Mucosa of gallbladder (tissue), 1 donor: ENCODE results near the gene RGS19. TPM values are rescaled to one million over a fixed set of nuclear protein-coding genes. Genes with fewer than 3 reads are reported as not detected.

Source experiments
- DNase-seq: peaks from one replicate; pipeline ENCODE4 v3.0.0-alpha.2; 2020; ENCODE audit warnings: low spot score
- total RNA-seq: library from RNA; stranded (reverse); gene quantifications from one replicate; pipeline ENCODE4 v1.2.1, GENCODE V29; 2021
- donor health status: DM: no; HTN: no; CAD: no.

Gene RGS19
- total RNA-seq, 1 donor from 2014 or later = 18.2 TPM

- no peak for DNase-seq
Measured at GRCh38 chr20:64035933-64036345, 43.4 kb downstream of the RGS19 start, which contains the start of gene C20orf204. TSS of gene C20orf204 (plus strand) at chr20:64036182. CDS start at chr20:64036324, 142 bp downstream.

DNA sequence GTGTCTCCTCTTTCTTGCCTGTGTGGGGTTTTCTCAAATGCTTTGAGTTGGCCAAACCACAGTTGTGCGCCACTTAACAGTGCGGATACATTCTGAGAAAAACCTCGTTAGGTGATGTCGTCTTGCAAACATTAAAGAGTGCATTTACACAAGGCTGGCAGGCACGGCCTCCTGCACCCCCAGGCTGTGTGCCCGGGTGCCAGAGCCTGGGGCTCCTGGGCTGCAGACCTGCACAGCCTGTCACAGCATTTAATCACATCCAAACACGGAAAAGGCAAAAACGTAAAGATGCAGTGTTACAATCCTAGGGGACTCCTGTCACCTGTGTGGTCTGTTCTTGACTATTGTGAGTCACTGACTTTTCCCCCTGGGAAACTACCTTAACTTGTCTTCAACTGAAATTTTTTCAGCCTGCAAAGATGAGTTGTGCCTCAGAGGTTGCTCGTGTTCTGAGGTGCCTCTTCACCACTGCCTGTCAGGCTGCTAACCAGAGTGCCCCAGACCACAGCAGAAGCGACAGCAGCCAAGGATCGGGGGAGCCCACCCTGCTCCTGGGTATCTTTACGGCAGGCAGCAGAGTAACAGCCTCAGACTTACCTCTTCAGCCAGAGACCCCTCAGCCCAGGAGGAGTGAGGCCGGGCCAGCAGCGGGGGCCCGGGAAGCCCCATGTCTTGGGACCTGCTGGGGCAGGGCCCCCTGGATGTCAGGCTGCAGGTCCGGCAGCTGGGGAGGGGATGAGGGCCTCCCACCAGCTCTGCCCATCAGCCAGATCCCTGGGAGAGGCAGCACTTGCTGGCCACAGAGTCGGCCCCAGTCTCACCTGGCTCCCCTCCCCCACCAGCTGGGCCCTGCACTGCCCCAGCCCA lies 44.0 kb downstream of the RGS19 start:
- DNase-seq = no peak

- DNase-seq = no peak
Measured at GRCh38 chr20:64033981-64034493, 45.3 kb downstream of the RGS19 start.

DNA sequence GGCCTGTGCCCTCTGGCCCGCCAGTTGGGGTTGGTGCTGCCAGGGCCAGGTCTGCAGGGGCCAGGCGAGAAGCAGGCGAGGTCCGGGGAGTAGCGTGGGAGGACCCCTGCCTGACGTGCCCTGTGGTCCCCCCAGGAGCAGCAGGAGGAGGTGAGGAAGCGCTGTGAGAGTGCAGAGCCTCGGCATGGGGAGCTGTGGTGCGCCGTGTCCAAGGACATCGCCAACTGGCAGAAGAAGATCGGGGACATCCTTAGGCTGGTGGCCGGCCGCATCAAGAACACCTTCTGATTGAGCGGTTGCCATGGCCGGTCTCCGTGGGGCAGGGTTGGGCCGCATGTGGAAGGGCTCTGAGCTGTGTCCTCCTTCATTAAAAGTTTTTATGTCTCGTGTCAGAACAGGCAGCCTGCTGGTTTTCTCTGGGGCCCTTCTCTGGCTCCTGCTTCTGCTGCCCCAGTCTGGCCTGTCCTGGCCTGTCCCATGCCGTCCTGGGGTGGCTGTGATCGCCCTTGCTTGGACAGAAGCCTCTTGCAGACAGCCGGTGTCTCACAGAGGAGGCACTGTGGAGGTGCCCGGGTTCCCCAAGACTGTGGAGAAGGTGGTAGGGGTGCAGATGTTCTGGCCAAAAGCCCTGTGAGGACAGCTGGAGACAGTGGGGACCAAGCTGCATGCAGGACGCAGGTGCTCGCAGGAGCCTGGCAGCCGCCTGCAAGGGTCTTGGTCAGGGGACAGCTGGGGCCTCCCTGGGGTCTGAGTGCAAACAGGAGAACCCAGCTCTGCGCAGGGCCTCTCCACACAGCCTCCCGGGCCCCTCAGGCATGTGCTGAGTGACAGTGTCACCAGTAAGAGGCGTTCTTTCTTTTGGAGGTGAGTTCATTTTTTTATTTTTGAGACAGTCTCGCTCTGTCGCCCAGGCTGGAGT lies 46.4 kb downstream of the RGS19 start:
- DNase-seq = no peak

DNA sequence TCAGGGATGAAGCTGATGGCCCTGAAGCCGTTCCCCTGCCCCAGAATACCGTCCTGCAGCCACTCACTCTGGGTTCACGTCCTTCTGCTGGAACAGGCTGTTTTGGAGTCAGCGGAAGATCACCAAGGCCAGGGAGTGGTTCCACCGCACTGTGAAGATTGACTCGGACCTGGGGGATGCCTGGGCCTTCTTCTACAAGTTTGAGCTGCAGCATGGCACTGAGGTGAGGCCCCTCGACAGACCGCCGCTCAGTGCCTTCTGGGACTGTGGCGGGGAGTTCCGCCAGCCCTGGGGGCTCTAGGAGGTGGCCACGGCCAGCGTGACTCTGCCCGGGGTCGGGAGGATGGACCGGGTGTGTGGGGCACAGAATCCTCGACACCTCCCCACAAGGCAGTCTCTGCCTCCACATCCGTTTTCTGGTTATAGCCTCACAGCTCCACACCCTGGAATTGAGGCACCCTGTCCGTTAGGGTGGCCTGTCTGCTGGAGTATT lies 47.5 kb downstream of the RGS19 start:
- no peak for DNase-seq

- no peak for DNase-seq
Measured at GRCh38 chr20:64030371-64031134, 48.8 kb downstream of the RGS19 start.

DNA sequence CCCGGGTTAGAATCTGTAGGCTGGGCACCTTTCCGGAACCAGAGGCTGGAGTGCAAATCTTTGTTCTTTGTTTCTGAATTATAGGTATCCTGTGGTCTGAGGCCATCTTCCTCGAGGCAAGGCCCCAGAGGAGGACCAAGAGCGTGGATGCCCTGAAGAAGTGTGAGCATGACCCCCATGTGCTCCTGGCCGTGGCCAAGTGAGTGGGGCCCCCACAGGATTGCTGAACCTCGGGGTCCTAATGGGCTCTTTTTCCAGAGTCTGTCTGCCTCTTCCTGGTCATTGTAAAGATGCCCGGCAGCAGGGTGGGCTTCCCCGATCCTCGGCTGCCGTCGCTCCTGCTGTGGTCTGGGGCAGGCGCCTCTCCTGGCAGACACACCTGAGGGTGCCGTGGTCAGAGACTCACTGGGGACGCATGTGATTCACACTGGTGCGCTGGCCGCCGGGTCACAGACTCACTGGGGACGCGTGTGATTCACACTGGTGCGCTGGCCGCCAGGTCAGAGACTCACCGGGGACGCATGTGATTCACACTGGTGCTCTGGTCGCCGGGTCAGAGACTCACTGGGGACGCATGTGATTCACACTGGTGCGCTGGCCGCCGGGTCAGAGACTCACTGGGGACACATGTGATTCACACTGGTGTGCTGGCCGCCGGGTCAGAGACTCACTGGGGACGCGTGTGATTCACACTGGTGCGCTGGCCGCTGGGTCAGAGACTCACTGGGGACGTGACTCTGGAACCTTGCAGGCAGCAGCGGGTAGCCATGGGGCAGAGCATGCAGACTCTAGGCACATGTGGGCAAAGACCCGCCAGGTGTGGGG lies 49.8 kb downstream of the RGS19 start:
- no peak for DNase-seq

DNA sequence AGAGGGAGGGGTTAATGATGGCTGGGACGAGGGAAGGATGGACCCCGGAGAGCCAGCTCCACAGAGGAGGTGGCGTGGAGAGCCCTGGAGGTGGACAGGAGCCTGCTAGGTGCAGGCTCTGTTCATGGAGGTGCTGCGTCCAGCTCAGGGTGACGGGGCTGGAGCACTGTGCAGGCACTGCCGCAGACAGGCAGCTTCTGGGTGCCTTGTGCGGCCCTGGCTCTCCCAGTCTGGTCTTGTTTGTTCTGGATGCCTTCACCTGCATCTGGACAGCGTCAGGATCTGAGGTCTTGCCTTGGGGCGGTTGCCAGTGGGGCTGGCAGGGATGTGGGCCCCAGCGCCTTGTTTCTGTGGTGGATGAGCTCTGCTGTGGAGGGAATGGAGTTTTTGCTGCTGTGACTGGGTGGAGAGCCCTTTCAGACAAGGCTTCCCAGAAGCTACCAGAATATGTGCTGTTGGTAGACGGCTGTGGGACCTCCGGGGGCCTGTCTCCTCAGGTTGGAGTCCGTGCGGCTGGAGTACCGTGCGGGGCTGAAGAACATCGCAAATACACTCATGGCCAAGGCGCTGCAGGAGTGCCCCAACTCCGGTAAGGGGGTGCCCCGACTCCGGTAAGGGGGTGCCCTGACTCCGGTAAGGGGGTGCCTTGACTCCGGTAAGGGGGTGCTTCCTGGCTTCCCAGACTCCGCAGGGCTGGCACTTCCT lies 51.2 kb downstream of the RGS19 start:
- DNase-seq = peak; percentile 60

DNA sequence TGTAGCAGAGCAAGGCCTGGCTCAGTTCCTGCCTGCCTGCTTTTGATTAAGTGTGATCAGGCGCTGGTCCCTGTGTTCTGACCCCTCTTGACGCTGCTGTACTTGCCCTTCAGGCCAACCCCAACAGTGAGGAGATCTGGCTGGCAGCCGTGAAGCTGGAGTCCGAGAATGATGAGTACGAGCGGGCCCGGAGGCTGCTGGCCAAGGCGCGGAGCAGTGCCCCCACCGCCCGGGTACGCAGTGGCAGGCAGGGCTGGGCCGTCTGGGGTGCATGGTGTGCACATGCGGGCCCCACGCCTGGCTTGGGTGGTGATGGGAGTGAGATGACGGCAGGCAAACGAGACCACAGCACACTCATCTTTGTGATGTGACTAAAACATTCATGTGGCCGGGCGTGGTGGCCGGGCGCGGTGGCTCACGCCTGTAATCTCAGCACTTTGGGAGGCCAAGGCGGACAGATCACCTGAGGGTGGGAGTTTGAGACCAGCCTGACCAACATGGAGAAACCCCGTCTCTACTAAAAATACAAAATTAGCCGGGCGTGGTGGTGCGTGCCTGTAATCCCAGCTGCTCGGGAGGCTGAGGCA lies 53.4 kb downstream of the RGS19 start:
- DNase-seq = no peak

- no peak for DNase-seq
Measured at GRCh38 chr20:64025101-64025825, 54.1 kb downstream of the RGS19 start.

GRCh38 chr20:64024141-64024990 lies 55.0 kb downstream of the RGS19 start:
- DNase-seq = no peak

GRCh38 chr20:64023361-64024140 lies 55.8 kb downstream of the RGS19 start:
- no peak for DNase-seq

Other genes starting within 250 kb of the RGS19 start
- 9.0 TPM for gene ZBTB46, start 248.3 kb downstream of the RGS19 start, total RNA-seq
- not detected for gene ABHD16B, start 218.0 kb downstream of the RGS19 start, total RNA-seq
- 72.3 TPM for gene TPD52L2, start 214.2 kb downstream of the RGS19 start, total RNA-seq
- 53.0 TPM for gene DNAJC5, start 184.4 kb downstream of the RGS19 start, total RNA-seq
- gene UCKL1, start 123.1 kb downstream of the RGS19 start, total RNA-seq = 42.4 TPM
- gene ZNF512B, start 109.6 kb downstream of the RGS19 start, total RNA-seq = 26.1 TPM
- gene SAMD10, start 99.9 kb downstream of the RGS19 start, total RNA-seq = 12.7 TPM
- 74.7 TPM for gene PRPF6, start 98.4 kb downstream of the RGS19 start, total RNA-seq
- 1.7 TPM for gene C20orf204, start 43.3 kb downstream of the RGS19 start, total RNA-seq
- gene SOX18, start 29.9 kb downstream of the RGS19 start, total RNA-seq = 30.1 TPM
- 64.2 TPM for gene TCEA2, start 16.3 kb downstream of the RGS19 start, total RNA-seq
- 1.7 TPM for gene OPRL1, start 564 bp upstream of the RGS19 start, total RNA-seq
- not detected for gene LKAAEAR1, start 4.9 kb upstream of the RGS19 start, total RNA-seq
- not detected for gene NPBWR2, start 28.0 kb upstream of the RGS19 start, total RNA-seq
- 0.17 TPM for gene MYT1, start 84.9 kb upstream of the RGS19 start, total RNA-seq
- 69.3 TPM for gene PCMTD2, start 176.2 kb upstream of the RGS19 start, total RNA-seq